Gastrocnemius medialis (tissue), 4 donors: Measurements from ENCODE around the gene GALNS.

Experiments
- POLR2A ChIP-seq, 2 donors: fragments of 450-650 bp; IDR thresholded peaks; one replicate each; pipeline ENCODE4 v1.6.1; 2017; ENCODE audit warnings: antibody characterized with exemption in 2 of 2, mild to moderate bottlenecking in 2 of 2, moderate library complexity in 2 of 2
- TF ChIP-seq, protein P1 (sequence below), 5 experiments: fragments of 450-650 bp in 3 of 5; fragments of 200-600 bp in 2 of 5; sonication (generic) in 2 of 5; IDR thresholded peaks in 4 of 5; conservative IDR thresholded peaks in 1 of 5; 1 replicate in 4 of 5; 2 replicates in 1 of 5; pipeline ENCODE4 v1.5.1; 2016 to 2019; ENCODE audit warnings: antibody characterized with exemption in 5 of 5, mild to moderate bottlenecking in 3 of 5, moderate library complexity in 3 of 5

DNA sequence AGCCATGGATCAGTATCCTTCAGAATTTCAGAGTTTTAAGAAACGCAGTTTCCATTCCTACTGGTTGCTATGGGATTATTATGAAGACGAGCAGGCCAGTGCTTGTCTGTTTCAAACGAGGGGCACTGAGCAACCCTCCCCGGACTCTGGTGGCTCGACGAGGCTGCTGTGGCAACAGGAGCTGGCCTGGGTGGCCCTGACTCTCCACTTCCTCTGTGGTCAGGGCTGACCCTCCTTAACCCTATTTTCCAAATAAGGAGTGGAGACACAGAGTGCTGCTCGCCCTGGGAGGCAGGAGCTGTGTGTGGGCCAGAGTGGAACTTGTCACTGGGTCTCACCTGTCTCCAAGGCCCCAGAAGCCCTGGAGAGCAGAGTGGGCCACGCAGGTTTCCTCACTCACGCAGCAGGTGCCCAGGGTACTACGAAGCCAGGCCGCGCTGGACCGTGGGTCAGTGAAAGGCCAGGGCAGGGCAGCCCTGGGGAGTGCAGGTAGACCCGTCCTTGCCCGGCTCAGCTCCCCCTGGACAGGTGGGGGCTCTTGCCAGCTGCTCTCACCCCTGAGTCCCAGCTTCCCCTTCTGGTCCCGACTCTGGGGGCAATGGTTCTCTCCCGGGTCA lies 3.3 kb downstream of the GALNS start:
- TF ChIP-seq, protein P1, sequence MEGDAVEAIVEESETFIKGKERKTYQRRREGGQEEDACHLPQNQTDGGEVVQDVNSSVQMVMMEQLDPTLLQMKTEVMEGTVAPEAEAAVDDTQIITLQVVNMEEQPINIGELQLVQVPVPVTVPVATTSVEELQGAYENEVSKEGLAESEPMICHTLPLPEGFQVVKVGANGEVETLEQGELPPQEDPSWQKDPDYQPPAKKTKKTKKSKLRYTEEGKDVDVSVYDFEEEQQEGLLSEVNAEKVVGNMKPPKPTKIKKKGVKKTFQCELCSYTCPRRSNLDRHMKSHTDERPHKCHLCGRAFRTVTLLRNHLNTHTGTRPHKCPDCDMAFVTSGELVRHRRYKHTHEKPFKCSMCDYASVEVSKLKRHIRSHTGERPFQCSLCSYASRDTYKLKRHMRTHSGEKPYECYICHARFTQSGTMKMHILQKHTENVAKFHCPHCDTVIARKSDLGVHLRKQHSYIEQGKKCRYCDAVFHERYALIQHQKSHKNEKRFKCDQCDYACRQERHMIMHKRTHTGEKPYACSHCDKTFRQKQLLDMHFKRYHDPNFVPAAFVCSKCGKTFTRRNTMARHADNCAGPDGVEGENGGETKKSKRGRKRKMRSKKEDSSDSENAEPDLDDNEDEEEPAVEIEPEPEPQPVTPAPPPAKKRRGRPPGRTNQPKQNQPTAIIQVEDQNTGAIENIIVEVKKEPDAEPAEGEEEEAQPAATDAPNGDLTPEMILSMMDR (IDR thresholded peaks at IDR 0.05 in 4 of 5, conservative IDR thresholded peaks at IDR 0.05 in 1 of 5), result no peak
- no peak for TF ChIP-seq POLR2A (IDR thresholded peaks at IDR 0.05)
